Measurements from ENCODE around the gene UTP4. TPM values are rescaled to one million over a fixed set of nuclear protein-coding genes. Genes with fewer than 3 reads are reported as not detected.

UTP4 gene
- total RNA-seq, 2 donors from 2014 or later: 19.2 to 32.9 TPM

DNA sequence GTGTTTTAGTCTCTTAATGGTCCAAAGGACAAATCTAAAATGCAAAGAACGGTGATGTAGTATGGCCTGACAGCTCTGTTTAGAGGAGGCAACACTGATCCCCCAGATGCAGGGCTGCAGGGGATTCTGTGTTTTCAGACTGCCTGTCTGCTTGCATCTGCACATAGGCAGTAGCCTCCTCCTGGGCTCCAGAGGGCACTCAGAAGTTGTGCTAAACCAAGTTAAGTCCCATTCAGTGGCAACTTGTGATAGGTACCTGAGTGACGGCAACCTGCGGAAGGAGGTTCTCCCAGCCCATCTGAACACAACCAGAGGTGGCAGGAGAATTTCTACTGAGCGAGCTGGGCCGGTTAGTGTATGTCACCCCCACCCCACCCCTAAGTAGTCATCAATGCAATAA is 17.1 kb upstream of the UTP4 start:
- Histone ChIP-seq H3K4me3 (no peak overlapping the region), H3K4me1 (no peaks in the 10 kb centered on the region), H3K9me3 (no peaks in the 10 kb centered on the region), H3K9ac (ENCODE audit: low read depth in 2 of 2, low read length in 2 of 2) (no peak overlapping the region), H3K36me3 (no peaks in the 10 kb centered on the region), H3K27ac (no peak overlapping the region), H3K27me3 (no peaks in the 10 kb centered on the region)
- TF ChIP-seq, protein P1, sequence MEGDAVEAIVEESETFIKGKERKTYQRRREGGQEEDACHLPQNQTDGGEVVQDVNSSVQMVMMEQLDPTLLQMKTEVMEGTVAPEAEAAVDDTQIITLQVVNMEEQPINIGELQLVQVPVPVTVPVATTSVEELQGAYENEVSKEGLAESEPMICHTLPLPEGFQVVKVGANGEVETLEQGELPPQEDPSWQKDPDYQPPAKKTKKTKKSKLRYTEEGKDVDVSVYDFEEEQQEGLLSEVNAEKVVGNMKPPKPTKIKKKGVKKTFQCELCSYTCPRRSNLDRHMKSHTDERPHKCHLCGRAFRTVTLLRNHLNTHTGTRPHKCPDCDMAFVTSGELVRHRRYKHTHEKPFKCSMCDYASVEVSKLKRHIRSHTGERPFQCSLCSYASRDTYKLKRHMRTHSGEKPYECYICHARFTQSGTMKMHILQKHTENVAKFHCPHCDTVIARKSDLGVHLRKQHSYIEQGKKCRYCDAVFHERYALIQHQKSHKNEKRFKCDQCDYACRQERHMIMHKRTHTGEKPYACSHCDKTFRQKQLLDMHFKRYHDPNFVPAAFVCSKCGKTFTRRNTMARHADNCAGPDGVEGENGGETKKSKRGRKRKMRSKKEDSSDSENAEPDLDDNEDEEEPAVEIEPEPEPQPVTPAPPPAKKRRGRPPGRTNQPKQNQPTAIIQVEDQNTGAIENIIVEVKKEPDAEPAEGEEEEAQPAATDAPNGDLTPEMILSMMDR (IDR thresholded peaks at IDR 0.05): no peak
- no peak for DNase-seq
- intact Hi-C loops (cut with DNase I): no loop called here

DNA sequence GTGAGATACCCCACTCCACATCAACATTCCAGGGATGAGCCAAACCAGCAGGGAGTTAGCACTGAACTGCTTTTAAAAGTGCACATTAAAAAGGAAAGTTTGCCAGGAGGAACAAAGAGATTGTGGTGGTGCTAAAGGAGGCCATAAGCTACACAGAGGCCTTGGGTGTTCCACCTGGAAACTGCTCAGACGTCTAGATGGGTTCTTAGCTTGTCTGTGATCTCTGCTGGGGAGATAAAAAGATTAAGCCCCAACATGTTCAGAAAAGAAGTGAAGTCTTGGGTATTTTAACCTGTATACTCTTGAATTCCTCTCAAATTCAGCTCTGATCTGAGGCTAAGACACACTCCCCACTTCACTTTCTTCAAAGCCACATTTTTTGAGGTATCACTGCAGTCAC is 16.6 kb upstream of the UTP4 start:
- intact Hi-C loops (cut with DNase I): no loop called here
- no peaks in the 10 kb centered on the region for H3K9me3 ChIP-seq
- TF ChIP-seq, protein P1 (IDR thresholded peaks at IDR 0.05): no peak
- no peaks in the 10 kb centered on the region for H3K27me3 ChIP-seq
- no peak overlapping the region for H3K9ac ChIP-seq (ENCODE audit: low read depth in 2 of 2, low read length in 2 of 2)
- H3K36me3 ChIP-seq: peaks cover 2% of the 10 kb centered on the region
- no peak overlapping the region for H3K4me3 ChIP-seq
- H3K27ac ChIP-seq: no peak overlapping the region
- H3K4me1 ChIP-seq: no peaks in the 10 kb centered on the region
- DNase-seq: no peak

DNA sequence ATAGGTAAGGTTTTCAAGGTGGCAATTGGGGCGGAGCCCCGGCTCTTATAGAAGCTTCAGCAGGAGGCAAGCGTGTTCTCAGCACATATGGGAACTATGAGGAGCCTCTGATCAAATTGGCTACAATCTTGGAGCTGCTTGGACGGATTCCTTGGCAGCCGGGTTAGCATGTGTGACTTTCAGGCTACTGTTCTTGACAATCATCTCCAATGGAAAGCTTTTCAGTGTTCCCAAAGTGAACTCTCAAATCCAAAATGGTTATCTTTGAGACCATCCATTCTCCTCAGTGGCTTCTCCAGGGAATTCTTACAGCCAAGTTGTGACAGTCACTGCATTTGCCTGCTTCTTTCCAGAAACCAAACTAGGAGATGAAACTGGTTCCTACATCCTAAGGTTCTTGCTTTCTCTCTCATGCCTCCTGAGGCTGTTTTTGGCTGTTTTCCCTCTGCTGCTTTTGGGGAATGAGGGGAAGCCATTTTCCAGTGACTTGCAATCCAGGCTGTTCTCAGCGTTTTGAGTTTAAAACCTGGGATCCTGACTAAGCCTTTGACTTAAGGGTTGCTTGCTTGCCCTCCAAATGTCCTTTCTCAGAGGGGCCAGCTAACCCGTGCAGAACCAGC is 16.1 kb upstream of the UTP4 start:
- intact Hi-C loops (cut with DNase I): no loop called here
- H3K27ac ChIP-seq: no peak overlapping the region
- H3K27me3 ChIP-seq: no peaks in the 10 kb centered on the region
- no peaks in the 10 kb centered on the region for H3K4me1 ChIP-seq
- no peak overlapping the region for H3K9ac ChIP-seq (ENCODE audit: low read depth in 2 of 2, low read length in 2 of 2)
- H3K36me3 ChIP-seq: peaks cover 4% of the 10 kb centered on the region
- DNase-seq: no peak
- no peaks in the 10 kb centered on the region for H3K9me3 ChIP-seq
- H3K4me3 ChIP-seq: no peak overlapping the region
- TF ChIP-seq, protein P1 (IDR thresholded peaks at IDR 0.05): no peak

DNA sequence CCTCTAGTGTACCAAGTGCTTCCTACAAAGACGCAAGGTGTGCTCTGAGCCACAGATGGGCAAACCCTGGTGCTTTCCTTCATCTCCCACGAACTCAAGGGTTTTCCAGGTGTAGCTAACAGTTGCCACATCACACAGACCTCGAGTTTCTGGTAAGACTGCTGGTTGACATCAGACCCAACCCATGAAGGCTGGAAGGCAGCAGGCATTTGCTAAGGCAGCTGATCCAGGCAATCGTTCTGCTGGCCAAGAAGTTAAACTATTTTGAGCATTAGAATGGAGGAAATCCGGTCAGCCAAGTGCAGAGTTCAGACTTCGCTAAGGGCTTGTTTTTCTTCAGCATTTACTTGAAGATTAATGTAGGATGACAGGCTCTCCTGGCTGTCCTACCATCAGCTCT is 15.5 kb upstream of the UTP4 start:
- Histone ChIP-seq H3K9ac (ENCODE audit: low read depth in 2 of 2, low read length in 2 of 2) (no peak overlapping the region), H3K4me3 (no peak overlapping the region), H3K36me3 (peaks cover 4% of the 10 kb centered on the region), H3K9me3 (no peaks in the 10 kb centered on the region), H3K27me3 (no peaks in the 10 kb centered on the region), H3K27ac (no peak overlapping the region), H3K4me1 (no peaks in the 10 kb centered on the region)
- TF ChIP-seq, protein P1 (IDR thresholded peaks at IDR 0.05): no peak
- DNase-seq: no peak
- intact Hi-C loops (cut with DNase I): no loop called here

DNA sequence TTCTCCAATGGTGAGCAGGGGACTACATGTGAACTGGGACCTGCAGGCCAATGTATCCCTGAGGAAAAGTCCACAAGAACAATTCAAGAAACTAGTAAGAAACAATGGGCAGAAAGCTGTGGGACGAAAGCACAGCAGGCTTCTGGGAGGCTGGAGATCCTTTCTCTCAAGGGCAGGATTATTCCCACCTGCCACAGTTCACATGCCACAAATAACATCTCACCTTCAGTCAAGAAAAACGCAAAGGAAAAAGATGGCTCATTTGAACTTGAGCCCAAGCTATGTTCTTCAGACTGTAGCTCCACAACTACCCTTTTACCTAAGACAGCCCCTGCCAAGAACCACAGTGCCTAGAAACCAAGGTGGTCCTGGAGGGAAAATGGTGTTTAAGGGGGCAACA is 14.0 kb upstream of the UTP4 start:
- TF ChIP-seq, protein P1 (IDR thresholded peaks at IDR 0.05): no peak
- Histone ChIP-seq H3K9me3 (no peaks in the 10 kb centered on the region), H3K27ac (no peak overlapping the region), H3K36me3 (peaks cover 4% of the 10 kb centered on the region), H3K4me3 (no peak overlapping the region), H3K27me3 (no peaks in the 10 kb centered on the region), H3K4me1 (no peaks in the 10 kb centered on the region), H3K9ac (ENCODE audit: low read depth in 2 of 2, low read length in 2 of 2) (no peak overlapping the region)
- DNase-seq: no peak
- intact Hi-C loops (cut with DNase I): no loop called here
